HG03565 (cell line): Measurements from ENCODE around the gene GNB2.
"Not testable (repeated sequence)": the region's sequence is repeated elsewhere in the genome, so short reads cannot be mapped to it uniquely, and the experiment has no call there.

ENCODE experiments used
- ATAC-seq: cut with Tn5 transposase; IDR thresholded peaks from one replicate; pipeline ENCODE4 v1.9.1; 2021; ENCODE audit warnings: mild to moderate bottlenecking, moderate library complexity; ENCODE audit not compliant: unreplicated experiment

GNB2 gene

GRCh38 chr7:100693312-100694097 lies 20.0 kb downstream of the GNB2 start:
- ATAC-seq, result no peak

GRCh38 chr7:100694098-100694745 lies 20.7 kb downstream of the GNB2 start, which contains the start of gene GIGYF1:
GIGYF1 (minus strand) TSS chr7:100694250; CDS start chr7:100688238, 6,012 bp downstream.
- no peak for ATAC-seq

- ATAC-seq, result no peak
Observed at GRCh38 chr7:100696123-100696521, 22.6 kb downstream of the GNB2 start.

- ATAC-seq, result no peak
Observed at GRCh38 chr7:100699018-100699417, 25.5 kb downstream of the GNB2 start.

- ATAC-seq, result not testable (repeated sequence)
Observed at GRCh38 chr7:100701089-100701488, 27.5 kb downstream of the GNB2 start.

- peak; percentile 42 for ATAC-seq
Observed at GRCh38 chr7:100705320-100705752, 31.8 kb downstream of the GNB2 start.

GRCh38 chr7:100705753-100706671 lies 32.5 kb downstream of the GNB2 start, which contains the start of gene POP7:
POP7 (plus strand) TSS chr7:100706121; CDS start chr7:100706831, 710 bp downstream.
- peak; percentile 88 for ATAC-seq

- ATAC-seq, result no peak
Observed at GRCh38 chr7:100706672-100707311, 33.3 kb downstream of the GNB2 start.

GRCh38 chr7:100708395-100708794 lies 34.9 kb downstream of the GNB2 start:
- no peak for ATAC-seq

GRCh38 chr7:100710452-100710851 lies 36.9 kb downstream of the GNB2 start:
- no peak for ATAC-seq

GRCh38 chr7:100711369-100711768 lies 37.8 kb downstream of the GNB2 start:
- ATAC-seq, result no peak

- no peak for ATAC-seq
Observed at GRCh38 chr7:100714725-100715124, 41.2 kb downstream of the GNB2 start.

- ATAC-seq, result not testable (repeated sequence)
Observed at GRCh38 chr7:100717073-100717472, 43.5 kb downstream of the GNB2 start.

- ATAC-seq, result no peak
Observed at GRCh38 chr7:100719523-100720278, 46.2 kb downstream of the GNB2 start.

- ATAC-seq, result no peak
Observed at GRCh38 chr7:100720279-100720670, 46.7 kb downstream of the GNB2 start, which contains the start of gene EPO. EPO (plus strand) TSS chr7:100720468; CDS start chr7:100720981, 513 bp downstream.

- no peak for ATAC-seq
Observed at GRCh38 chr7:100720671-100721504, 47.3 kb downstream of the GNB2 start.

GRCh38 chr7:100721505-100721812 lies 47.9 kb downstream of the GNB2 start:
- ATAC-seq, result no peak

- ATAC-seq, result no peak
Observed at GRCh38 chr7:100722480-100723212, 49.1 kb downstream of the GNB2 start.
